ENCODE data around the gene CEBPA. TPM values are rescaled to one million over a fixed set of nuclear protein-coding genes. Genes with fewer than 3 reads are reported as not detected.

The CEBPA gene
- 1 to 10 TPM; 3.3 to 5.3 (median 3.9) TPM for polyA plus RNA-seq (ENCODE audit: insufficient read length in 4 of 4)

- peak in 2 of 4 donors; percentile 54 to 67 for DNase-seq (ENCODE audit: low read depth in 4 of 4, low spot score in 2 of 4)
Observed at GRCh38 chr19:33302175-33302973, at the start of gene CEBPA. Gene CEBPA, minus strand, starts transcription at chr19:33302534. Its CDS starts 120 bp downstream, at chr19:33302414.

GRCh38 chr19:33350538-33351309 is 48.4 kb upstream of the CEBPA start:
- DNase-seq (ENCODE audit: low read depth in 4 of 4, low spot score in 2 of 4), result no peak

GRCh38 chr19:33349319-33350289 is 47.3 kb upstream of the CEBPA start:
- no peak for DNase-seq (ENCODE audit: low read depth in 4 of 4, low spot score in 2 of 4)

GRCh38 chr19:33348301-33349010 is 46.1 kb upstream of the CEBPA start:
- DNase-seq (ENCODE audit: low read depth in 4 of 4, low spot score in 2 of 4), result no peak

- DNase-seq (ENCODE audit: low read depth in 4 of 4, low spot score in 2 of 4), result no peak
Observed at GRCh38 chr19:33347300-33347699, 45.0 kb upstream of the CEBPA start.

GRCh38 chr19:33346665-33347064 is 44.3 kb upstream of the CEBPA start:
- DNase-seq (ENCODE audit: low read depth in 4 of 4, low spot score in 2 of 4), result no peak

GRCh38 chr19:33345163-33345562 is 42.8 kb upstream of the CEBPA start:
- no peak for DNase-seq (ENCODE audit: low read depth in 4 of 4, low spot score in 2 of 4)

GRCh38 chr19:33344573-33344925 is 42.2 kb upstream of the CEBPA start:
- no peak for DNase-seq (ENCODE audit: low read depth in 4 of 4, low spot score in 2 of 4)

GRCh38 chr19:33343859-33344572 is 41.7 kb upstream of the CEBPA start:
- DNase-seq (ENCODE audit: low read depth in 4 of 4, low spot score in 2 of 4), result no peak

DNA sequence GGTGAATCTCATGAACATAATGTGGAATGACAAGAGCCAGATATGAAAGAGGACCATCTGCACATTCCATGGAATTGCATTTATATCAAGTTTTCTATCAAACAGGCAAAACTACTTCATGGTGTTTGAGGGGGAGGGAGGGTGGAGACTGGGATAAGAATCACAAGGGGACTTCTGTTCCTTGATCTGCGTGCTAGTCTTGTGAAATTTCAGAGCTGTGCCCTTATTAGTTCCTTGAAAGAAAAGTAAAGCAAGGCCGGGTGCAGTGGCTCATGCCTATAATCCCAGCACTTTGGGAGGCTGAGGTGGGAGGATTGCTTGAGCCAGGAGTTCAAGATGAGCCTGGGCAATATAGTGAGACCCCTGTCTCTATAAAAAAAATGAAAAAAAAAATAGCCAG is 41.0 kb upstream of the CEBPA start:
- DNase-seq (ENCODE audit: low read depth in 4 of 4, low spot score in 2 of 4), result no peak

GRCh38 chr19:33340991-33341390 is 38.7 kb upstream of the CEBPA start:
- no peak for DNase-seq (ENCODE audit: low read depth in 4 of 4, low spot score in 2 of 4)

- no peak for DNase-seq (ENCODE audit: low read depth in 4 of 4, low spot score in 2 of 4)
Observed at GRCh38 chr19:33339016-33339984, 37.0 kb upstream of the CEBPA start.

DNA sequence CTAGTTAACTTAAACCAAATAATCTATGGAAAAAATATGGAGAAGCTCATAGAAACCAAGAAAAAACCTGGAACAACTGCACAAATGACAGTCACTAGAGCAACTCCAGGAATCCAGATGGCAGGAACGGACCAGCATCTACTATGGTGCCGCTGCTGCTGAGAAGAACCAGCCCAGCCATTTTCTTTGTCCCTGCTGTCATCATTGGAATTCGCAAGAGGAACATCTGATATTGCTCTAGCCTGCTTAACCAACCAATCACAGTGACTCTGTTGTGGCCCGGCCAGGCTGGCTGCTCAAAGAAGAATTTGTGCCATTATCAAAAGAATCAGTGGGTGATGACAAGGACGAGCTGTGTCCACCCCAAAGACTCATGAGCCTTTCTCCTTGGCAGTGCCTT is 33.1 kb upstream of the CEBPA start:
- no peak for DNase-seq (ENCODE audit: low read depth in 4 of 4, low spot score in 2 of 4)

GRCh38 chr19:33334271-33334670 is 31.9 kb upstream of the CEBPA start:
- no peak for DNase-seq (ENCODE audit: low read depth in 4 of 4, low spot score in 2 of 4)

DNA sequence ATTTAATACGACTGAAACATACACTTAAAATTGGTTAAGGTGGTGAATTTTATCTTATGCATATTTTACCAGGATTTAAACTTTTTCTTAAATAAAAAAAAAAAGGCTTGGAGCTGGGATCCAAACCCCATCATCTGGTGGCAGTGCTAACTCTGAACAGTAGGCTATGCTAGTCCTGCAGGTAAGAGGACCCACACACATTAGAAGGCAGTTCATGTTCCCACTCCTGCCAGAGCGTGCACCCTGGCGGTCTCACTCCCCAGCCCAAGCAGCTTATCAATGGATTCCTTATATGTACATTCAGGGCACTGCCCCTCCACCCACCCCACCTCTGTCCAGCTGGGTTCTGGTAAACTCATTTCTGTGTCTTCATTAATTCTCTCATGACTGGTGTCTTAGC is 31.3 kb upstream of the CEBPA start:
- DNase-seq (ENCODE audit: low read depth in 4 of 4, low spot score in 2 of 4), result no peak

DNA sequence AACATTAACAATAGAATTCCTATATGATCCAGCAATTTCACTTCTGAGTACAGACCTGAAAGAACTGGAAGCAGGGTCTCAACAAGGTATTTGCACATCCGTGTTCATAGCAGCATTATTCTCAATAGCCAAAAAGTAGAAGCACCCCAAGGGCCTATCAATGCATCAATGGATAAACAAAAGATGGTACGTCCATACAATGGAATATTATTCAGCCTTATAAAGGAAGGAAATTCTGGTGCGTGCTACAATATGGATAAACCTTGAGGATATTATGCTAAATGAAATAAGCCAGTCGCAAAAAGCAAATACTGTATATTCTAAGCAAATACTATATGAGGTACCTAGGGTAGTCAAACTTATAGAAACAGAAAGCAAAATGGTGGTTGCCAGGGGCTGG is 30.8 kb upstream of the CEBPA start:
- DNase-seq (ENCODE audit: low read depth in 4 of 4, low spot score in 2 of 4), result no peak

- DNase-seq (ENCODE audit: low read depth in 4 of 4, low spot score in 2 of 4), result no peak
Observed at GRCh38 chr19:33332248-33332647, 29.9 kb upstream of the CEBPA start.

DNA sequence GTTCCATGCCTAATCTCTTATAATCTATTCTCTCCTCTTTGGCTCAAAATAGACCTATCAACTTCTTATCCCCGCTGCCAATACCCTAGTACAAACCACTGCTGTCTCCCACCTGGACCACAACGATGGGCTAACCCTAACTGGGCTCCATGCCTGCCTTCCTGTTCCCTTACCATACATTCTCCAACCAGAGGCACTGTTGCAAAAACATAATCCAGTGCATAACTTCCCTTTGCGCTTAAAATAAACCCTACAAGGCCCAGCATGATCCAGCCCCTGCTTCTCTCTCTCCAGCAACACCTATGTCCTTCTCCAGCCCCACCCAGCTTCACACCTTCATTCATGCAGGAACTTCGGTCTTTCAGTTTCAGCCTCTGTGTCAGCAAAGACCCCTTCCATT is 27.4 kb upstream of the CEBPA start:
- no peak for DNase-seq (ENCODE audit: low read depth in 4 of 4, low spot score in 2 of 4)

Data from left renal cortex interstitium (tissue), 4 donors.